IPS-18a (cell line): ENCODE measurements around the gene KCNH8.

Source experiments
- H3K27ac ChIP-seq: one replicate; pipeline ENCODE4 v1.5.1; 2013; ENCODE audit warnings: low read length
- H3K27me3 ChIP-seq: one replicate; pipeline ENCODE4 v1.6.1; 2013; ENCODE audit warnings: mild to moderate bottlenecking, low read length; ENCODE audit not compliant: control insufficient read depth, insufficient read depth
- H3K36me3 ChIP-seq: one replicate; pipeline ENCODE4 v1.6.1; 2013; ENCODE audit warnings: low read depth, low read length; ENCODE audit not compliant: control insufficient read depth
- H3K4me1 ChIP-seq: one replicate; pipeline ENCODE4 v1.6.1; 2013; ENCODE audit warnings: low read depth, low read length; ENCODE audit not compliant: control insufficient read depth
- H3K4me3 ChIP-seq: one replicate; pipeline ENCODE4 v1.5.1; 2013; ENCODE audit warnings: low read length
- H3K9ac ChIP-seq: one replicate; pipeline ENCODE4 v1.6.1; 2013; ENCODE audit warnings: mild to moderate bottlenecking, low read length, moderate library complexity
- H3K9me3 ChIP-seq: one replicate; pipeline ENCODE4 v1.6.1; 2013; ENCODE audit warnings: low read depth, low read length; ENCODE audit not compliant: control insufficient read depth

Gene KCNH8

GRCh38 chr3:19139863-19140262, 8.4 kb upstream of the KCNH8 start:
- Histone ChIP-seq H3K36me3 (no peaks in the 10 kb centered on the region), H3K4me3 (no peak overlapping the region), H3K27ac (no peak overlapping the region), H3K9ac (no peak overlapping the region), H3K27me3 (no peaks in the 10 kb centered on the region), H3K4me1 (peaks cover 8% of the 10 kb centered on the region), H3K9me3 (no peaks in the 10 kb centered on the region)

- H3K9ac ChIP-seq = peak overlapping the region; percentile 76
These were observed 1.3 kb upstream of the KCNH8 start for GRCh38 chr3:19146685-19147650.

GRCh38 chr3:19148768-19149091, 420 bp downstream of the KCNH8 start:
- Histone ChIP-seq H3K27me3 (peaks cover 13% of the 10 kb centered on the region), H3K36me3 (no peaks in the 10 kb centered on the region), H3K4me1 (peaks cover 3% of the 10 kb centered on the region), H3K27ac (no peak overlapping the region), H3K4me3 (peak overlapping the region; percentile 84), H3K9ac (no peak overlapping the region), H3K9me3 (no peaks in the 10 kb centered on the region)

More at GRCh38 chr3:19146685-19147650, 1.3 kb upstream of the KCNH8 start:
- Histone ChIP-seq H3K27me3 (peaks cover 13% of the 10 kb centered on the region), H3K4me1 (peaks cover 11% of the 10 kb centered on the region), H3K27ac (peak overlapping the region; percentile 60), H3K9me3 (no peaks in the 10 kb centered on the region), H3K4me3 (peak overlapping the region; percentile 84), H3K36me3 (no peaks in the 10 kb centered on the region)

- Histone ChIP-seq H3K27ac (no peak overlapping the region), H3K4me3 (peak overlapping the region; percentile 84), H3K9me3 (no peaks in the 10 kb centered on the region), H3K9ac (no peak overlapping the region), H3K27me3 (peaks cover 13% of the 10 kb centered on the region), H3K4me1 (peaks cover 3% of the 10 kb centered on the region), H3K36me3 (no peaks in the 10 kb centered on the region)
These were observed 1.1 kb downstream of the KCNH8 start for GRCh38 chr3:19149368-19149767.

GRCh38 chr3:19151171-19151570, 2.9 kb downstream of the KCNH8 start:
- H3K4me1 ChIP-seq = peaks cover 3% of the 10 kb centered on the region

GRCh38 chr3:19154693-19155250, 6.5 kb downstream of the KCNH8 start:
- Histone ChIP-seq H3K36me3 (no peaks in the 10 kb centered on the region), H3K9ac (no peak overlapping the region), H3K4me3 (no peak overlapping the region), H3K9me3 (no peaks in the 10 kb centered on the region), H3K27me3 (peaks cover under 1% of the 10 kb centered on the region), H3K4me1 (no peaks in the 10 kb centered on the region), H3K27ac (no peak overlapping the region)

More at GRCh38 chr3:19151171-19151570, 2.9 kb downstream of the KCNH8 start:
- Histone ChIP-seq H3K27me3 (peaks cover 13% of the 10 kb centered on the region), H3K27ac (no peak overlapping the region), H3K4me3 (no peak overlapping the region), H3K9ac (no peak overlapping the region), H3K9me3 (no peaks in the 10 kb centered on the region), H3K36me3 (no peaks in the 10 kb centered on the region)

GRCh38 chr3:19155375-19155774, 7.1 kb downstream of the KCNH8 start:
- Histone ChIP-seq H3K36me3 (no peaks in the 10 kb centered on the region), H3K4me1 (no peaks in the 10 kb centered on the region), H3K27ac (no peak overlapping the region)

GRCh38 chr3:19159966-19160635, 11.8 kb downstream of the KCNH8 start:
- H3K9me3 ChIP-seq = no peaks in the 10 kb centered on the region
- peaks cover 9% of the 10 kb centered on the region for H3K4me1 ChIP-seq
- no peak overlapping the region for H3K9ac ChIP-seq
- H3K4me3 ChIP-seq = no peak overlapping the region
- no peak overlapping the region for H3K27ac ChIP-seq
- no peaks in the 10 kb centered on the region for H3K36me3 ChIP-seq
- H3K27me3 ChIP-seq = no peaks in the 10 kb centered on the region

More at GRCh38 chr3:19155375-19155774, 7.1 kb downstream of the KCNH8 start:
- no peaks in the 10 kb centered on the region for H3K27me3 ChIP-seq
- no peak overlapping the region for H3K9ac ChIP-seq
- H3K4me3 ChIP-seq = no peak overlapping the region
- H3K9me3 ChIP-seq = no peaks in the 10 kb centered on the region

- H3K27ac ChIP-seq = no peak overlapping the region
- H3K9me3 ChIP-seq = no peaks in the 10 kb centered on the region
These were observed 17.3 kb downstream of the KCNH8 start for GRCh38 chr3:19165654-19166053.

GRCh38 chr3:19171794-19172193, 23.5 kb downstream of the KCNH8 start:
- no peak overlapping the region for H3K9ac ChIP-seq

More at GRCh38 chr3:19165654-19166053, 17.3 kb downstream of the KCNH8 start:
- no peaks in the 10 kb centered on the region for H3K27me3 ChIP-seq
- H3K9ac ChIP-seq = no peak overlapping the region
- no peaks in the 10 kb centered on the region for H3K36me3 ChIP-seq
- H3K4me3 ChIP-seq = no peak overlapping the region
- peaks cover 7% of the 10 kb centered on the region for H3K4me1 ChIP-seq

GRCh38 chr3:19173945-19174344, 25.6 kb downstream of the KCNH8 start:
- Histone ChIP-seq H3K4me3 (no peak overlapping the region), H3K27ac (no peak overlapping the region), H3K9me3 (no peaks in the 10 kb centered on the region), H3K4me1 (no peaks in the 10 kb centered on the region), H3K27me3 (no peaks in the 10 kb centered on the region), H3K36me3 (no peaks in the 10 kb centered on the region), H3K9ac (no peak overlapping the region)

More at GRCh38 chr3:19171794-19172193, 23.5 kb downstream of the KCNH8 start:
- Histone ChIP-seq H3K4me1 (no peaks in the 10 kb centered on the region), H3K9me3 (no peaks in the 10 kb centered on the region), H3K27ac (no peak overlapping the region), H3K27me3 (no peaks in the 10 kb centered on the region), H3K36me3 (no peaks in the 10 kb centered on the region), H3K4me3 (no peak overlapping the region)
